AG09319 (cell line): ENCODE results near the gene GPNMB.

Experiments
- DNase-seq: peaks from one replicate; pipeline ENCODE4 v3.0.0-alpha.2; 2010; ENCODE audit warnings: low read depth; ENCODE audit errors: extremely low read depth
- TF ChIP-seq, protein P1 (sequence below): IDR thresholded peaks from 2 replicates; pipeline ENCODE4 v1.5.1; 2011; ENCODE audit warnings: low read depth, mild to moderate bottlenecking, inconsistent platforms, low read length, moderate library complexity

The GPNMB gene

DNA sequence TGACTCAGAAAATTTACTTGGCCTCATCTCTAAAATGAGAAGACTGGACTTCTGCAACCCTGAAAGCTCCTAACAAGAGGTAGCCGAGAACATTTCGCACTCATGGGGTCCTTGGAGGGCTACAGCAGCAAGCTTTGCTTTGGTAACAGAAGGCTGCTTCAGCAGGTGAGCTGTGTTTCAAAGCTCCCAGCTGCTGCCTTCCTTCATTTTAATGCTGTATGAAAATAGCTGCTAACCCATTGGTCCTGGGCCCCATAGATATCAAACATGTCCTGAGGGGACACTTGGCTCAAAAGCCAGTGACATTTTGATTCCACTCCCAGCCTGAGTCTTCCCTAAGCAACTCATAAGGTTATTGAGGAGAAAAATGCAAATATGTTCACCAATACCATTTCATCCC is 38.3 kb downstream of the GPNMB start:
- DNase-seq: no peak
- TF ChIP-seq, protein P1, sequence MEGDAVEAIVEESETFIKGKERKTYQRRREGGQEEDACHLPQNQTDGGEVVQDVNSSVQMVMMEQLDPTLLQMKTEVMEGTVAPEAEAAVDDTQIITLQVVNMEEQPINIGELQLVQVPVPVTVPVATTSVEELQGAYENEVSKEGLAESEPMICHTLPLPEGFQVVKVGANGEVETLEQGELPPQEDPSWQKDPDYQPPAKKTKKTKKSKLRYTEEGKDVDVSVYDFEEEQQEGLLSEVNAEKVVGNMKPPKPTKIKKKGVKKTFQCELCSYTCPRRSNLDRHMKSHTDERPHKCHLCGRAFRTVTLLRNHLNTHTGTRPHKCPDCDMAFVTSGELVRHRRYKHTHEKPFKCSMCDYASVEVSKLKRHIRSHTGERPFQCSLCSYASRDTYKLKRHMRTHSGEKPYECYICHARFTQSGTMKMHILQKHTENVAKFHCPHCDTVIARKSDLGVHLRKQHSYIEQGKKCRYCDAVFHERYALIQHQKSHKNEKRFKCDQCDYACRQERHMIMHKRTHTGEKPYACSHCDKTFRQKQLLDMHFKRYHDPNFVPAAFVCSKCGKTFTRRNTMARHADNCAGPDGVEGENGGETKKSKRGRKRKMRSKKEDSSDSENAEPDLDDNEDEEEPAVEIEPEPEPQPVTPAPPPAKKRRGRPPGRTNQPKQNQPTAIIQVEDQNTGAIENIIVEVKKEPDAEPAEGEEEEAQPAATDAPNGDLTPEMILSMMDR: no peak

DNA sequence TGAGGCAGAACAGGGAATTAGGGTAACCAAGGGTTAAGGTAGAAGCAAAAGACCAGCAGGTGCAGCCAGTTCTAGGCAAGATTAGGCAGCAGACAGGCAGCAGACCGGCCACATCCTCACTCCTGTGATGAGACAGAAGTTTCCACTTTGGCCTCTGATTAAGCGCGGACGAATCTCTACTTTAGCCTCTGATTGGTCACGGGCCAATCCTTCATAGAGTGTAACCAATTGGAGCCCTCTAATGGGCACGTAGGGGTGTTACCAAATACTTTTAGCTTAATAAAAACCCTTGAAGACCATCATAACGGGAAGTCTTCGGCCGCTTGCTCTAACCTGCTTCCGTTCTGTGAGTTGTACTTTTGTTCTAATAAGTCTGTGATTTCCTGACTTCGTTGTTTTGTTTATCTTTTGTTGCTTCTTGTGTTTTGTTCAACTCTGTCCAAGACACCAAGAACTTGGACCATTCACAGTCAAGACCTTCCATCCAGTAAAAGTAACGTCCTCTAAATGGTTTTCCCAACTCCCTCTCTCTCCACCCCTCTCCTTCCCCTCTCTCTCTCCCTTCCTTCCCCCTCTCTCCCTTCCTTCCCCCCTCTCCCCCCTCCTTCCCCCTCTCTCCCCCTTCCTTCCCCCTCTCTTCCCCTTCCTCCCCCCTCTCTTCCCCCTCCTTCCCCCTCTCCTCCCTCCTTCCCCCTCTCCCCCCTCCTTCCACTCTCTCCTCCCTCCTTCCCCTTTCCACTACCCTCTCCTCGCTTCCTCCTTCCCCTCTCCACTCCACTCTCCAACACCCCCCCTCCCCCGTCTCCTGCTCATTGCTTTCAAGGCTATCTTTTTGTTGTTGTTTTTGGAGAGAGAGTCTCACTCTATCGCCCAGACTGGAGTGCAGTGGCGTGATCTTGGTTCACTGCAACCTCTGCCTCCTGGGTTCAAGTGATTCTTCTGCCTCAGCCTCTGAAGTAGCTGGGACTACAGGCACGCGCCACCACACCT is 39.4 kb downstream of the GPNMB start:
- TF ChIP-seq, protein P1: no peak
- DNase-seq: no peak

DNA sequence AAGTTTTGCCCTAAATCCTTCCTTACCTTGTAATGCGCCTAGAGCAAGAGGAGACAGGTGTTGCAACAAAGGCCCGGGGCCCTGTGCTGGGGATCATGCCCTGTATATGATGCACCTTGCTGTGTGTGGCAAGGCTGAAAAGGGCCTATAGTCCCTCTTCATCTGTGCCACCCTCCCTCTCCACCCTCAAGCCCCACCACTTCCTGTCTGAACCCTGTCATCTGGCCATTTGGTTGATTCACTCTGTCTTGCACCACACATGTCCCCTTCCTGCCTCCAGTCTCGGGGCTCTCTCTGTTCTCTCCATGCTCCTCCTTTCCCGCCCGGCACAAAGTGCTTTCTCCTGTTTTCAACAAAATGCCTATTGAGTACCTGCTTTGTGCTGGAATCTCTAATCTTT is 41.0 kb downstream of the GPNMB start:
- TF ChIP-seq, protein P1: no peak
- no peak for DNase-seq

DNA sequence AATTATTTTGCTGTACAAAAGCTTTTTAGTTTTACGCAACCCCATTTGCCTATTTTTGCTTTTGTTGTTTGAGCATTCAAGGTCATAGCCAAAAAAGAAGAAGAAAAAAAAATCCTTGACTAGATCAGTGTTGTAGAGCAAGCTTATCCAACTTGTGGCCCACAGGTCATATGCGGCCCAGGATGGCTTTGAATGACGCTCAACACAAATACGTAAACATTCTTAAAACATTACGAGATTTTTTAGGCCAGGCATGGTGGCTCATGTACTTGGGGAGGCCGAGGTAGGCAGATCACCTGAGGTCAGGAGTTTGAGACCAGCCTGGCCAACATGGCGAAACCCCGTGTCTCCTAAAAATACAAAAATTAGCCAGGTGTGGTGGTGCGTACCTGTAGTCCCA is 44.4 kb downstream of the GPNMB start:
- TF ChIP-seq, protein P1: no peak
- no peak for DNase-seq

DNA sequence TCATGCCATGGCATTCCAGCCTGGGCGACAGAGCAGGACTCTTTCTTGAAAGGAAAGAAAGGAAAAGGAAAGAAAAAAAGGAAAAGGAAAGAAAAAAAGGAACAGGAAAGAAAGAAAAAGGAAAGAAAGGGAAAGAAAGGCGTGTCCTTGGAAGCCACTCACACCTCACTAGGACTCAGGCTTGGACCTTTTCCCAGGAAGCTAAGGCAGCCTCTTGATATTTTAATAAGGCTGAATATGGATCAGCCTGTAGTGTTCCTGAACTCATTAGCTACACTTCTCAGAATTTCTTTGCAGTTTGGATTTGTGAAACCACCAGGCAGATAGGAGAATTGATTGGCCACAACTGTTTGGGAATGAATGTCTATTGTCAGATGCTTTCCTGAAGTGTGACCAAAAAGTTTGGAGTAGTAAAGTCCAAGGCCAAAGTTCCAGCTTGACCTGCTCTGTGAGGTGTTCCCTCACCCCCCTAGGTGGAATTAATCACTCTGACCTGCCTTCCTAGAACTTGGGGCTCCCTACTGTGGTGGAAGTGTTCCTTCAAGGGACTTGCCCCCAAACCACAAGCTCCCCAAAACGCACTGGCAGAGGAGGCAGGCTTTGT is 45.5 kb downstream of the GPNMB start:
- no peak for DNase-seq
- TF ChIP-seq, protein P1: no peak

DNA sequence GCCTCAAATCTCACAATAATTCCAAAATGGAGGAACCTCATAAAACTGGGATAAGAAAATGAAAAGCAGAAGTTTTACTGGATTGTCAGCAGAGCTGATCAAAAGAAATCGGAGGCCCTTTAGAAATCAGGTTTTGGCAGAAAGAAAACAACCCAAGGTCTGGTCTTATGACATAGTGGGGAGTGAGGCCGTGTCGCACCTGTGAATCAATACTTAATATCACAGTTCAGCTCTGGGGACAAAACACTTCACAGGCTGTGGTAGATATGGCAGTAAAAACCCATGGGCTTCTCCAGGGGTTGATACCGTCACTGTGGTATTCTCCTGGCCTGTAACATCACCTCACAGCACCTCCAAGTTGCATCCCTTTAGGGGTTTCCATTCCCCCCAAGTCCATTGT is 46.0 kb downstream of the GPNMB start:
- TF ChIP-seq, protein P1: no peak
- no peak for DNase-seq

DNA sequence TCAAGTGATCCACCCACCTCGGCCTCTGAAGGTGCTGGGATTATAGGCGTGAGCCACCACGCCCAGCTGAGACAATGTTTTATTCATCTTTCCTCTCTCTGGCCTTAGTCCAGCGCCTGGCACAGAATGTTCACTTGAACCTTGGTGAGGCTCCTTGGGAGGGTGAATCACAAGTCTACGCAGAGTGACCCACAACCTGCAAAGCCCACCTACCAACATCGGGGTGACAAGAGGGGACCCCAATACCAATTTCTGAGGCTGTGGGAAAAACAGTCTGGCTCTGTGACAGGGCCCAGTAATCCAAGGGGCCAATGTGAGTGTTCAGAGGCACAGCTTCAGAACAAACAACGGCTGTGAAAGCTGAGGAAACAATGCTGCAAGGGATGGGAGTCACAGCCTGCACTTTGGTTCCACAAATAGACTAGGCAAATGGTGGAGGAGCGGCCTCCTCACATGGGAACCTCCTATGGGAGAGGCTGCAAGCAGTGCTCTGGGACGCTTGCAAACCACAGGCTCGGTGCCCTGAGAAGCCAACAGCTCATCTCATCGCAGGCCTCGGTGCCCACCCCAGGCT is 47.0 kb downstream of the GPNMB start:
- TF ChIP-seq, protein P1: no peak
- no peak for DNase-seq
